HepG2 (cell line): Measurements from ENCODE around the gene CMIP. TPM values are rescaled to one million over a fixed set of nuclear protein-coding genes. Genes with fewer than 3 reads are reported as not detected.

Experiments used
- ATAC-seq: fragments of 200-7000 bp; cut with Tn5 transposase; 3 replicates; pipeline ENCODE4 v1.9.1; 2020; ENCODE audit warnings: mild to moderate bottlenecking, moderate library complexity
- BruUV-seq: library from RNA; stranded (reverse); fragments of 400-500 nt; replicated peaks from 2 replicates; lab custom pipeline; 2021; lab: Mats Ljungman, UMichigan
- CTCF ChIA-PET: fragments of 300-600 bp; formaldehyde crosslinking; extraction: SDS; loops from one replicate; lab custom pipeline; 2021; ENCODE audit warnings: low total read pairs, inconsistent platforms, low intra/inter-chr PET ratio; lab: Yijun Ruan, JAX
- POLR2A ChIA-PET: fragments of 350-600 bp; sonication (Branson Sonifier 250); formaldehyde crosslinking; loops from one replicate; lab custom pipeline; 2020; ENCODE audit warnings: antibody characterized with exemption, inconsistent platforms; lab: Yijun Ruan, JAX
- DNase-seq: peaks from one replicate; pipeline ENCODE4 v3.0.0-alpha.2; 2015; ENCODE audit warnings: low spot score
- FAIRE-seq: peaks from 3 replicates; lab custom pipeline; 2011; peaks lifted over from hg19 to GRCh38; lab: Jason Lieb, UNC
- H2AFZ ChIP-seq: one replicate; pipeline ENCODE4 v1.6.1; 2011; ENCODE audit warnings: low read length, inconsistent platforms
- H3K27ac ChIP-seq: fragments of 300-600 bp; 3 replicates; pipeline ENCODE4 v1.8.0; 2011; ENCODE audit warnings: mixed run types, mild to moderate bottlenecking, mixed read lengths, low read length, inconsistent platforms; ENCODE audit not compliant: insufficient read depth; ENCODE audit errors: extremely low read length
- H3K27me3 ChIP-seq, 2 experiments: fragments of 200-600 bp in 1 of 2; 2 replicates in 1 of 2; 3 replicates in 1 of 2; pipeline versions ENCODE4 v1.6.0 to v1.8.0; 2011; ENCODE audit warnings: low read length in 2 of 2, mild to moderate bottlenecking in 2 of 2, moderate library complexity in 2 of 2, inconsistent platforms in 1 of 2; ENCODE audit not compliant: insufficient read depth in 2 of 2, control insufficient read depth in 1 of 2
- H3K36me3 ChIP-seq, 2 experiments: fragments of 200-600 bp in 1 of 2; replicated peaks in 1 of 2; 2 replicates in 1 of 2; 3 replicates in 1 of 2; pipeline versions ENCODE4 v1.5.1 to v1.8.0; 2011; ENCODE audit warnings: low read length in 2 of 2, inconsistent platforms in 1 of 2; ENCODE audit not compliant: insufficient read depth in 2 of 2, control insufficient read depth in 1 of 2
- H3K4me1 ChIP-seq: 2 replicates; pipeline ENCODE4 v1.5.1; 2012; ENCODE audit warnings: low read length, inconsistent platforms; ENCODE audit not compliant: insufficient read depth
- H3K4me2 ChIP-seq: 2 replicates; pipeline ENCODE4 v1.6.0; 2011; ENCODE audit warnings: low read depth, low read length, inconsistent platforms
- H3K4me3 ChIP-seq, 3 experiments: fragments of 200-600 bp in 1 of 3; sonication (generic), shearing (Covaris generic) in 1 of 3; replicated peaks in 1 of 3; 2 replicates each; pipeline ENCODE4 v1.5.1; 2011 to 2016; ENCODE audit warnings: low read length in 3 of 3, inconsistent platforms in 2 of 3, low read depth in 2 of 3, mild to moderate bottlenecking in 2 of 3, control low read depth in 1 of 3, mixed read lengths in 1 of 3; ENCODE audit not compliant: insufficient read depth in 1 of 3
- H3K79me2 ChIP-seq: one replicate; pipeline ENCODE4 v1.6.1; 2011; ENCODE audit warnings: low read length, inconsistent platforms; ENCODE audit not compliant: insufficient read depth
- H3K9ac ChIP-seq: 2 replicates; pipeline ENCODE4 v1.6.0; 2011; ENCODE audit warnings: mild to moderate bottlenecking, low read depth, low read length, inconsistent platforms; ENCODE audit not compliant: insufficient read depth
- H3K9me3 ChIP-seq: 2 replicates; pipeline ENCODE4 v1.5.1; 2012; ENCODE audit warnings: mild to moderate bottlenecking, low read length
- H4K20me1 ChIP-seq: 2 replicates; pipeline ENCODE4 v1.6.0; 2011; ENCODE audit warnings: inconsistent platforms, mild to moderate bottlenecking, low read length, moderate library complexity; ENCODE audit not compliant: insufficient read depth
- ONECUT2 ChIP-seq: sonication (generic); formaldehyde crosslinking; IDR thresholded peaks from 2 replicates; pipeline ENCODE4 v1.4.0; 2020; ENCODE audit warnings: missing genetic modification reagents
- ZKSCAN1 ChIP-seq: fragments of 150-350 bp; IDR thresholded peaks from 2 replicates; pipeline ENCODE4 v1.6.1; 2014; ENCODE audit warnings: low read length
- ZNF460 ChIP-seq: sonication (generic); formaldehyde crosslinking; IDR thresholded peaks from 2 replicates; pipeline ENCODE4 v1.5.1; 2020; ENCODE audit warnings: missing genetic modification reagents, mild to moderate bottlenecking, borderline replicate concordance
- WGBS: methylation state at CpG from one replicate; pipeline ENCODE4 v1.1.6; 2017; ENCODE audit warnings: low lambda C conversion rate; 5-methylcytosine and 5-hydroxymethylcytosine counted together
- in situ Hi-C: cut with HindIII; loops from 2 replicates; pipeline ENCODE4 v1.10.0; 2017; ENCODE audit warnings: low pct_unique_long_range_greater_than_20kb; ENCODE audit not compliant: extremely low pct_ligation_motif_present
- intact Hi-C: fragments of 100-400 bp; cut with micrococcal nuclease; formaldehyde crosslinking; loops from one replicate; pipeline ENCODE4 v1.10.0; 2022; ENCODE audit not compliant: unreplicated experiment
- polyA plus RNA-seq, 8 experiments: library from polyadenylated mRNA; depleted of rRNA in 3 of 8; stranded (reverse) in 7 of 8; unstranded in 1 of 8; fragments of >200 nt; fragmentation: Illumina TruSeq in 4 of 8; extraction: Trizol in 4 of 8; gene quantifications; 2 replicates each; pipeline versions ENCODE4 v1.2.1 to v1.2.3, GENCODE V29; 2011 to 2016; ENCODE audit warnings: low read depth in 4 of 8, missing spikeins in 1 of 8, mixed read lengths in 1 of 8; ENCODE audit not compliant: insufficient read depth in 1 of 8
- total RNA-seq, 5 experiments: library from RNA; depleted of rRNA; stranded (reverse); fragments of >200 nt; fragmentation: Illumina TruSeq; extraction: Trizol; gene quantifications; 2 replicates each; pipeline ENCODE4 v1.2.3, GENCODE V29; 2016; ENCODE audit warnings: low read depth in 1 of 5
- TF ChIP-seq, protein P1 (sequence below): sonication (generic); formaldehyde crosslinking; IDR thresholded peaks from 2 replicates; pipeline ENCODE4 v1.4.0; 2020; ENCODE audit warnings: missing genetic modification reagents
- TF ChIP-seq, protein P2 (sequence below): sonication (generic); formaldehyde crosslinking; IDR thresholded peaks from 2 replicates; pipeline ENCODE4 v1.5.0; 2020; ENCODE audit warnings: missing genetic modification reagents
- TF ChIP-seq, protein P3 (sequence below): IDR thresholded peaks from 2 replicates; pipeline ENCODE4 v1.6.1; 2016; ENCODE audit warnings: low read depth, missing genetic modification reagents, missing compliant biosample characterization

Gene CMIP
- total and polyA plus RNA-seq, 2 of the 13 experiments (the other 11 are each of a cell fraction or from before 2014, with no cell fraction given), result 10.9 to 18.1 TPM

DNA sequence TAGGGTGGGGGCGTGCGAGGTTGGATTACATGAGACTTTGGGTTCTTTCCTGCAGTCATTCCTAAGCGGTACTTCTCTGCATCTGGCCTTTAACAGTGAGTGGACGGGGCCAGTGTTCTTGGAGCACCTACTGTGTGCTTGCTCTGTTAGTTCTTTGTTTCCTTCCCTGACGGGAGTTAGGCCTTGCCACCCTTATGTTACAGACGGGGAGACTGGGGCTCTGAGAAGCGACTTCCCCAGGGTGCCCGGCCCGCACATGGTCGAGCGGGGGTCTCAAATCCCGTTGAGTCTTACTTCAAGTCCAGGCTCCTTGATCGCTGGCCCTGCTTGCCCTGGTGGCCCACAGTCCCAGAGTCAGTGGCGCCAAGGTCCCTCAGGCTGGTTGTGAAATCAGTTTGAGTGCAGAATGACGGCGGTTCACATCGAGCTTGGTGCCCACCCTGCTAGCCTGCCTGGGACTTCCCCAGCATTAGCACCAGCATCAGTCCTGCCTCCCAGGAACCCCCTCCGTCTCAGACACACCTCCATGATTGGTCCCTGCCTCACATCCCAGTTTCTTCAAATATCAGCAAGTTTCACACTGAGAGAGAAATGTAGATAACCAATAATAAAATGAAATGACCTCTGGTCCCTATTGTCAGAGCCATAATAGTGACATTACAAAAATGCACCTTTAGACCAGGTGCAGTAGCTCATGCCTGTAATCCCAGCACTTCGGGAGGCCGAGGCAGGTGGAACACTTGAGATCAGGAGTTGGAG, 128.0 kb downstream of the CMIP start:
- TF ChIP-seq ZKSCAN1 (peak; percentile 61; the same call in 1 of the 2 replicates), ZNF460 (CRISPR knock-in tag) (no peak), ONECUT2 (CRISPR knock-in tag) (no peak)
- TF ChIP-seq, protein P1, sequence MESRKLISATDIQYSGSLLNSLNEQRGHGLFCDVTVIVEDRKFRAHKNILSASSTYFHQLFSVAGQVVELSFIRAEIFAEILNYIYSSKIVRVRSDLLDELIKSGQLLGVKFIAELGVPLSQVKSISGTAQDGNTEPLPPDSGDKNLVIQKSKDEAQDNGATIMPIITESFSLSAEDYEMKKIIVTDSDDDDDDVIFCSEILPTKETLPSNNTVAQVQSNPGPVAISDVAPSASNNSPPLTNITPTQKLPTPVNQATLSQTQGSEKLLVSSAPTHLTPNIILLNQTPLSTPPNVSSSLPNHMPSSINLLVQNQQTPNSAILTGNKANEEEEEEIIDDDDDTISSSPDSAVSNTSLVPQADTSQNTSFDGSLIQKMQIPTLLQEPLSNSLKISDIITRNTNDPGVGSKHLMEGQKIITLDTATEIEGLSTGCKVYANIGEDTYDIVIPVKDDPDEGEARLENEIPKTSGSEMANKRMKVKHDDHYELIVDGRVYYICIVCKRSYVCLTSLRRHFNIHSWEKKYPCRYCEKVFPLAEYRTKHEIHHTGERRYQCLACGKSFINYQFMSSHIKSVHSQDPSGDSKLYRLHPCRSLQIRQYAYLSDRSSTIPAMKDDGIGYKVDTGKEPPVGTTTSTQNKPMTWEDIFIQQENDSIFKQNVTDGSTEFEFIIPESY, result peak; percentile 93
- TF ChIP-seq, protein P2, sequence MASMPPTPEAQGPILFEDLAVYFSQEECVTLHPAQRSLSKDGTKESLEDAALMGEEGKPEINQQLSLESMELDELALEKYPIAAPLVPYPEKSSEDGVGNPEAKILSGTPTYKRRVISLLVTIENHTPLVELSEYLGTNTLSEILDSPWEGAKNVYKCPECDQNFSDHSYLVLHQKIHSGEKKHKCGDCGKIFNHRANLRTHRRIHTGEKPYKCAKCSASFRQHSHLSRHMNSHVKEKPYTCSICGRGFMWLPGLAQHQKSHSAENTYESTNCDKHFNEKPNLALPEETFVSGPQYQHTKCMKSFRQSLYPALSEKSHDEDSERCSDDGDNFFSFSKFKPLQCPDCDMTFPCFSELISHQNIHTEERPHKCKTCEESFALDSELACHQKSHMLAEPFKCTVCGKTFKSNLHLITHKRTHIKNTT (CRISPR knock-in tag), result no peak
- TF ChIP-seq, protein P3, sequence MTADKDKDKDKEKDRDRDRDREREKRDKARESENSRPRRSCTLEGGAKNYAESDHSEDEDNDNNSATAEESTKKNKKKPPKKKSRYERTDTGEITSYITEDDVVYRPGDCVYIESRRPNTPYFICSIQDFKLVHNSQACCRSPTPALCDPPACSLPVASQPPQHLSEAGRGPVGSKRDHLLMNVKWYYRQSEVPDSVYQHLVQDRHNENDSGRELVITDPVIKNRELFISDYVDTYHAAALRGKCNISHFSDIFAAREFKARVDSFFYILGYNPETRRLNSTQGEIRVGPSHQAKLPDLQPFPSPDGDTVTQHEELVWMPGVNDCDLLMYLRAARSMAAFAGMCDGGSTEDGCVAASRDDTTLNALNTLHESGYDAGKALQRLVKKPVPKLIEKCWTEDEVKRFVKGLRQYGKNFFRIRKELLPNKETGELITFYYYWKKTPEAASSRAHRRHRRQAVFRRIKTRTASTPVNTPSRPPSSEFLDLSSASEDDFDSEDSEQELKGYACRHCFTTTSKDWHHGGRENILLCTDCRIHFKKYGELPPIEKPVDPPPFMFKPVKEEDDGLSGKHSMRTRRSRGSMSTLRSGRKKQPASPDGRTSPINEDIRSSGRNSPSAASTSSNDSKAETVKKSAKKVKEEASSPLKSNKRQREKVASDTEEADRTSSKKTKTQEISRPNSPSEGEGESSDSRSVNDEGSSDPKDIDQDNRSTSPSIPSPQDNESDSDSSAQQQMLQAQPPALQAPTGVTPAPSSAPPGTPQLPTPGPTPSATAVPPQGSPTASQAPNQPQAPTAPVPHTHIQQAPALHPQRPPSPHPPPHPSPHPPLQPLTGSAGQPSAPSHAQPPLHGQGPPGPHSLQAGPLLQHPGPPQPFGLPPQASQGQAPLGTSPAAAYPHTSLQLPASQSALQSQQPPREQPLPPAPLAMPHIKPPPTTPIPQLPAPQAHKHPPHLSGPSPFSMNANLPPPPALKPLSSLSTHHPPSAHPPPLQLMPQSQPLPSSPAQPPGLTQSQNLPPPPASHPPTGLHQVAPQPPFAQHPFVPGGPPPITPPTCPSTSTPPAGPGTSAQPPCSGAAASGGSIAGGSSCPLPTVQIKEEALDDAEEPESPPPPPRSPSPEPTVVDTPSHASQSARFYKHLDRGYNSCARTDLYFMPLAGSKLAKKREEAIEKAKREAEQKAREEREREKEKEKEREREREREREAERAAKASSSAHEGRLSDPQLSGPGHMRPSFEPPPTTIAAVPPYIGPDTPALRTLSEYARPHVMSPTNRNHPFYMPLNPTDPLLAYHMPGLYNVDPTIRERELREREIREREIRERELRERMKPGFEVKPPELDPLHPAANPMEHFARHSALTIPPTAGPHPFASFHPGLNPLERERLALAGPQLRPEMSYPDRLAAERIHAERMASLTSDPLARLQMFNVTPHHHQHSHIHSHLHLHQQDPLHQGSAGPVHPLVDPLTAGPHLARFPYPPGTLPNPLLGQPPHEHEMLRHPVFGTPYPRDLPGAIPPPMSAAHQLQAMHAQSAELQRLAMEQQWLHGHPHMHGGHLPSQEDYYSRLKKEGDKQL, result no peak
- CTCF ChIA-PET, result no interaction called here
- no peak for FAIRE-seq

More for the DNA sequence above, 128.0 kb downstream of the CMIP start:
- Histone ChIP-seq H3K4me1 (peaks cover 59% of the 10 kb centered on the region), H3K9ac (no peak overlapping the region), H3K27ac (no peak overlapping the region), H2AFZ (no peak overlapping the region), H3K27me3 (no peaks in the 10 kb centered on the region), H3K4me3 (no peak overlapping the region), H3K4me2 (no peak overlapping the region), H3K79me2 (peaks cover 87% of the 10 kb centered on the region), H4K20me1 (peaks cover 90% of the 10 kb centered on the region), H3K9me3 (no peaks in the 10 kb centered on the region), H3K36me3 (peaks cover 9 to 26% of the 10 kb centered on the region in 2 experiments)
- ATAC-seq, result no peak
- in situ Hi-C loops, result no loop called here
- no peak for DNase-seq
- POLR2A ChIA-PET, result interaction anchor here (1.0 kb wide), 1 partner anchor 121 kb away, joined by 3 read pairs; no protein-coding TSS in a partner anchor
- no TSS peak for BruUV-seq
- WGBS, result 96% methylated on average over 19 of the region's 20 CpGs
- intact Hi-C loops, result no loop called here
